NCI-H526 (cell line): Measurements from ENCODE around the gene ATRIP.

ENCODE experiments used
- DNase-seq, 2 experiments: peaks; one replicate each; lab custom pipeline; 2025; lab: John Stamatoyannopoulos, UW

ATRIP gene

DNA sequence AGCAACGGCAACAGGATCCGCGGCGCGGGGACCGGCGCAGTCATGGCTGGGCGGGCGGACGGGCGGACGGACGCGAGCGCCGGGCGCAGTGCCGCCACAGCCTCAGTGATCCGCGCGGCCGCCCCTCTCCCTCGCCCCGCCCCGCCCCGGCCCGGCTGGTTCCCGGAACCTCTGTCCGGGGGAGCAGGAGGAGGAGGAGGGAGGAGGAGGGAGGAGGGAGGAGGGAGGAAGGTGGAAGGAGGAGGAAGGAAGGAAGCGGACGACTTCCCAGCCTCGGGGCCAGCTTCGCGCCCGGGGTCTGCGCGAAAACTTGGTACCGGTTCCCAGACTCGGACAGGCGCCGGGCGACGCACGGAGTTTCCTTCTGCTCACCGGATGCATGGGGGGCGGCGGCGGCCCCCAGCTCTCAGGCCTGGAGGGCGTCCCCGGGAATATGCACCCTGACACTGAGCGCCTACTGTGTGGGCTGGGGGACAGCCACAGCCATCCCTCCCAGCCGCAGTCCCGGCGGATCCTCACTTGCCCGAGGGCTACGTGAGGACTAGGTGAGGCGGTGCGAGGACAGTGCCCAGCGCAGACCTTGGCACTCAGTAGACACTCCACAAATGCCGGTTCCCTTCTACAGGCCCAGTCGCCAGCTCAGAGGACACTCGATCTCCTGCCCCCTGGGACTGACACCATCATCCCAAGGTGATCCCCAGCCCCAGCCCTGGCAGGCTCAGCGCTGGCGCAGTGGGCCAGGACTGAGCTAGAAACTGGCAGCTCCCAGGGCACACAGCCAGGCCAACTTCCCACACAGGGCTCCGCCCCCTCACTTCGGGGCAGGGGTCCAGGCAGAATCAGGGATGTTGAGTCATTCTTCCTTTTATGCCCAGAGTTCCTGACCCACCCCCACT, 57.8 kb downstream of the ATRIP start, which contains the start of gene SHISA5:
SHISA5 (minus strand) TSS at position 124 of the 896 bp plus-strand sequence; CDS start at position 44, 80 bp downstream.
- DNase-seq, result peak in 1 of 2 experiments; percentile 57

DNA sequence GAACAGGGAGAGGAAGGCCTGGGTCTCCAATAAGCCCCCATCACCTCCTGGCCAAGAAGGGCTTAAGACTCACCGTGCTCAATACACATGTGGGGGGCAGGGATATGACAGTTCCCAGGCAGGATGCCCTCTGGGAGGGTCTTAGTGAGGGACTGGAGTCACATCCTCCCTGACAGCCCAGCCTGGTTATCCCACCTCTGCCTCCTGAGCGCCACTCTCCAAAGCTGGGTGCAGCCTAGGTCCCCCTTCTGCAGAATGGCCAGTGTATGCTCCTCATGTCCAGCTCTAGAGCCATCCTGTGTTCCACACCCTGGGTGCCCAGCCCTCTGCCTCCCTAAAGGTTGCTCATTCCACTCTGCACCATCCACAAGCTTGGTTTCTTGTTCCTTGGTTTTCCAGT, 58.6 kb downstream of the ATRIP start:
- DNase-seq, result no peak

- DNase-seq, result no peak
Observed at GRCh38 chr3:48505968-48506504, 59.5 kb downstream of the ATRIP start.

DNA sequence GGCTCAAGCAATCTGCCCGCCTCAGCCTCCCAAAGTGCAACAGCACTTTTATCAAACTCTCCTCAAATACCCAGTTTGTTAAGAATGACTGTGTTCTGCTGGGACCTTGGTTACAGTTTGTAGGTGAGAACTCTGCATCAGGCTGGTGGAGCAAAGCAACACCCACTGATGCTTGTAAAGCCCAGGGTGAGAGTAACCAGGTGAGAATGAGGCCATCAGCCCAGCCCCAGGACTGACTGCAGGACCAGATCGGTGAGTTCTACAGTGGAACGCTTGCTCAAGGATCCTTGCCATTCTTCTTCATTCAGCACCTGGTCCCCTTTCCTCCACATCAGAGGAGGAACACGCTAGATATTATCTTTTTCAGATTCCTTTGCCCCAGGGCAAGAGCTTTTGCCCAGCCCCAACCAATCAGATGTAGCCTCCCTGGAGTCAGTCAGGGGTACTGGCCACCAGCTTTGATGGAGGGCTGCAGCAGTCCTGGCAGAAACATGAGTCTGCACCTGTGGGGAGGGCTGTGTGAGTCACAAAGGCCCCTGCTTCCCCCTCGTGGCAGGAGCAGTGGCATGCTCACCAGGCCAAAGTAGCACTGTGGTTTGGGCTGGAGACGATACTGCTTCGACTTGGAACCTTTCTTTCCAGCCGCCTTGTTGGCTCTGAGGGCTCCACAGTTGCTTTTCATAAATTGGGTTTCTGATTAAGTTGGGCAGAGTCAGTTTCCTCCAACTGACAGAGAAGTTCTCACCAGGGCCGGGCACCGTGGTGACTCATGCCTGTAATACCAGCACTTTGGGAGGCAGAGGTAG, 60.9 kb downstream of the ATRIP start:
- DNase-seq, result peak; percentile 26 to 59

DNA sequence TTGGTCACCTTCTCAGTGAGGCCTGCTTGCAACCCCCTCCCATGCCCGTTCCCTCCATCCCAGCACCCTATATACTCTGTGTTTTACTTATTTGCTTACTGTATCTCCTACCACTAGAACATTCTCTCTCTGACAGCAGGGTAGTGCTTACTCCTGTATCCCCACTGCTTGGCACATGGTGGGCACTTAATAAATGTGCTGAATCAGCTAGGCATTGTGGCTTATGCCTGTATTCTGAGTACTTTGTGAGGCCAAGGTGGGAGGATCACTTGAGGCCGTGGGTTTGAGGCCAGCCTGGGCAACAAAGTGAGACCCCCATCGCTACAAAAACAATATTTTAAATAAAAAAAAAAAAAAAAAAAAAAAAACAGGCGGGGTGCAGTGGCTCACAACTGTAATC, 65.0 kb downstream of the ATRIP start:
- DNase-seq, result no peak

DNA sequence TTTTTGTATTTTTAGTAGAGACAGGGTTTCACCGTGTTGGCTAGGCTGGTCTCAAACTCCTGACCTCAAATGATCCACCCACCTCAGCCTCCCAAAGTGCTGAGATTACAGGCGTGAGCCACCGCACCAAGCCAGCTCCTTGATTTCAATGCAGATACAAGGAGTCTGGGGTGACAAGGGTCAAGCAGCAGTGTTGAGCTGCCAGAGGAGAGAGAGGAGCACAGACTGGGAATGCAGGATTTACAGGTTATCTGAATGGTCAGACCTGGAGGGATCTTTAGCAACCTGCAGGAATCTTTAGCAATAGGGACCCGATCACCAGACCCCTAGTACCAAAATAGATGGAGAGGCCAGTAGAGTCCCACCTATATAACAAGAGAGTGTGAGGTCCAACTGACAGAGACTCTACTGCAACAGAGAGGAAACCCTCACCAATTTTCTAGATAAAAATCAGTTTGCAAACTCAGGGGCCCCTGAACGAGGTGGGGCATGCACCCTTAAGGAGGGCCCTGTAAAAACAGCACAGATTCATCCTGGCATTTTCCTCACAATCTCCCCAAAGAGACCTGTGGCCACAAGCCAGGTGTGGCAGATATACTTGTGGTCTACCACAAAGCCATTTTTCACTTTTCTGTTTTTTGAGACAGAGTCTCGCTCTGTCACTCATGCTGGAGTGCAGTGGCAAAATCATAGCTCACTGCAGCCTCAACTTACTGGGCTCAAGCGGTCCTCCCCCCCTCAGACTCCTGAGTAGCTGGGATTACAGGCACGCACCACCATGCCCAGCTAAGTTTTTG, 68.1 kb downstream of the ATRIP start:
- DNase-seq, result no peak
